ENCODE measurements around the gene DUSP2. TPM values are rescaled to one million over a fixed set of nuclear protein-coding genes. Genes with fewer than 3 reads are reported as not detected.

The DUSP2 gene
- total and polyA plus RNA-seq, 8 donors = 3.6 to 9.4 (median 6.0) TPM

GRCh38 chr2:96115631-96116423, 29.4 kb downstream of the DUSP2 start:
- H3K4me1 ChIP-seq = peaks cover 18 to 22% (median 20%) of the 10 kb centered on the region in 4 donors
- peaks cover 5 to 64% (median 26%) of the 10 kb centered on the region in 3 donors for H3K27me3 ChIP-seq
- no peak for DNase-seq
- no peak for TF ChIP-seq CTCF (IDR thresholded peaks at IDR 0.05)
- TF ChIP-seq EP300 (IDR thresholded peaks at IDR 0.05) = no peak
- TF ChIP-seq POLR2AphosphoS5 (IDR thresholded peaks at IDR 0.05) = no peak
- no peak for TF ChIP-seq POLR2A (IDR thresholded peaks at IDR 0.05)
- no peaks in the 10 kb centered on the region for H3K36me3 ChIP-seq
- WGBS, 5 donors = 48 to 74% (median 54%) methylated on average over 55 to 77 of the region's 77 CpGs
- H3K4me3 ChIP-seq = peak overlapping the region; percentile 60 to 80 (median 72)
- H3K27ac ChIP-seq = peak overlapping the region in 2 of 5 donors; percentile 73 to 80
- no peaks in the 10 kb centered on the region for H3K9me3 ChIP-seq
- intact Hi-C loops (cut with DNase I; ENCODE audit: low total_unique reads) = no loop called here

GRCh38 chr2:96114903-96115581, 30.2 kb downstream of the DUSP2 start:
- DNase-seq = no peak
- H3K4me1 ChIP-seq = peaks cover 18 to 22% (median 20%) of the 10 kb centered on the region in 4 donors
- WGBS, 5 donors = 91 to 96% (median 96%) methylated on average over 16 to 24 of the region's 24 CpGs
- no peaks in the 10 kb centered on the region for H3K36me3 ChIP-seq
- H3K27ac ChIP-seq = no peak overlapping the region
- peaks cover 5 to 56% (median 26%) of the 10 kb centered on the region in 3 donors for H3K27me3 ChIP-seq
- H3K9me3 ChIP-seq = no peaks in the 10 kb centered on the region
- H3K4me3 ChIP-seq = no peak overlapping the region
- intact Hi-C loops (cut with DNase I; ENCODE audit: low total_unique reads) = no loop called here
- no peak for TF ChIP-seq POLR2AphosphoS5 (IDR thresholded peaks at IDR 0.05)
- TF ChIP-seq CTCF (IDR thresholded peaks at IDR 0.05) = no peak
- no peak for TF ChIP-seq POLR2A (IDR thresholded peaks at IDR 0.05)
- no peak for TF ChIP-seq EP300 (IDR thresholded peaks at IDR 0.05)

GRCh38 chr2:96114546-96114902, 30.7 kb downstream of the DUSP2 start:
- no peak overlapping the region for H3K4me3 ChIP-seq
- TF ChIP-seq CTCF (IDR thresholded peaks at IDR 0.05) = no peak
- H3K9me3 ChIP-seq = no peaks in the 10 kb centered on the region
- no peaks in the 10 kb centered on the region for H3K36me3 ChIP-seq
- no peak for DNase-seq
- WGBS, 5 donors = 88 to 92% (median 91%) methylated on average over 13 of the region's 13 CpGs
- no peak overlapping the region for H3K27ac ChIP-seq
- intact Hi-C loops (cut with DNase I; ENCODE audit: low total_unique reads) = no loop called here
- peaks cover 18 to 22% (median 20%) of the 10 kb centered on the region in 4 donors for H3K4me1 ChIP-seq
- H3K27me3 ChIP-seq = peaks cover 5 to 51% (median 26%) of the 10 kb centered on the region in 3 donors

- TF ChIP-seq EP300 (IDR thresholded peaks at IDR 0.05) = no peak
- TF ChIP-seq POLR2A (IDR thresholded peaks at IDR 0.05) = no peak
- TF ChIP-seq CTCF (IDR thresholded peaks at IDR 0.05) = no peak
- no peak for TF ChIP-seq POLR2AphosphoS5 (IDR thresholded peaks at IDR 0.05)
- intact Hi-C loops (cut with DNase I; ENCODE audit: low total_unique reads) = no loop called here
- peaks cover 5 to 49% (median 26%) of the 10 kb centered on the region in 3 donors for H3K27me3 ChIP-seq
- no peak for DNase-seq
- no peak overlapping the region for H3K4me3 ChIP-seq
- WGBS, 5 donors = 87 to 92% (median 89%) methylated on average over 17 of the region's 17 CpGs
- H3K4me1 ChIP-seq = peaks cover 18 to 25% (median 22%) of the 10 kb centered on the region in 4 donors
- no peak overlapping the region for H3K27ac ChIP-seq
- H3K36me3 ChIP-seq = no peaks in the 10 kb centered on the region
- no peaks in the 10 kb centered on the region for H3K9me3 ChIP-seq
These were observed 31.3 kb downstream of the DUSP2 start for GRCh38 chr2:96113951-96114350.
